Left lung (tissue), 10 donors: Measurements from ENCODE around the gene AK5. TPM values are rescaled to one million over a fixed set of nuclear protein-coding genes. Genes with fewer than 3 reads are reported as not detected.

ENCODE experiments used
- ATAC-seq: fragments of 200-7000 bp; cut with Tn5 transposase; one replicate; pipeline ENCODE4 v1.9.1; 2020; ENCODE audit warnings: moderate library complexity
- DNase-seq, 4 donors: peaks; one replicate each; pipeline ENCODE4 v3.0.0-alpha.2; 2013 to 2020
- H3K27ac ChIP-seq, 2 donors: fragments of 200-600 bp; sonication (generic) in 1 of 2; one replicate each; pipeline versions ENCODE4 v1.5.0 to v1.8.0; 2020 to 2021
- H3K27me3 ChIP-seq, 2 donors: fragments of 200-600 bp; sonication (generic) in 1 of 2; one replicate each; pipeline versions ENCODE4 v1.5.0 to v1.8.0; 2020 to 2021
- H3K36me3 ChIP-seq, 2 donors: fragments of 200-600 bp; sonication (generic) in 1 of 2; one replicate each; pipeline versions ENCODE4 v1.5.0 to v1.8.0; 2020 to 2021
- H3K4me1 ChIP-seq, 2 donors: fragments of 200-600 bp; one replicate each; pipeline ENCODE4 v1.8.0; 2021
- H3K4me3 ChIP-seq, 2 donors: fragments of 200-600 bp; sonication (generic) in 1 of 2; one replicate each; pipeline versions ENCODE4 v1.5.0 to v1.8.0; 2020 to 2021; ENCODE audit warnings: mild to moderate bottlenecking in 1 of 2
- H3K9me3 ChIP-seq, 2 donors: fragments of 200-600 bp; sonication (generic) in 1 of 2; one replicate each; pipeline versions ENCODE4 v1.5.0 to v1.8.0; 2020 to 2021
- intact Hi-C, 2 donors: fragments of 100-400 bp; cut with DNase I; formaldehyde crosslinking; loops; one replicate each; pipeline versions ENCODE4 v1.11.2 to v1.14.2; 2022
- polyA plus RNA-seq, 6 donors: library from polyadenylated mRNA; unstranded; fragments of 120-200 nt; gene quantifications; one replicate each; pipeline ENCODE4 v1.2.1, GENCODE V29; 2013; ENCODE audit not compliant: insufficient read length in 6 of 6
- total RNA-seq, 2 donors: library from RNA; stranded (reverse); fragmentation: NEBNext Ultra II Directional; extraction: Animal tissue kit (Norgen Biotek cat#: 25700); gene quantifications; one replicate each; pipeline ENCODE4 v1.2.1, GENCODE V29; 2021
- TF ChIP-seq, protein P1 (sequence below), 2 donors: fragments of 200-600 bp; sonication (generic) in 1 of 2; IDR thresholded peaks; one replicate each; pipeline versions ENCODE4 v1.5.0 to v1.8.0; 2021; ENCODE audit warnings: antibody characterized with exemption in 2 of 2
- donor health status: DM: no; HTN: yes; CAD: no.
- donor health status: DM: no; HTN: no; CAD: no.

AK5 gene
- total and polyA plus RNA-seq, 8 donors = 0.29 to 1.4 (median 0.80) TPM

DNA sequence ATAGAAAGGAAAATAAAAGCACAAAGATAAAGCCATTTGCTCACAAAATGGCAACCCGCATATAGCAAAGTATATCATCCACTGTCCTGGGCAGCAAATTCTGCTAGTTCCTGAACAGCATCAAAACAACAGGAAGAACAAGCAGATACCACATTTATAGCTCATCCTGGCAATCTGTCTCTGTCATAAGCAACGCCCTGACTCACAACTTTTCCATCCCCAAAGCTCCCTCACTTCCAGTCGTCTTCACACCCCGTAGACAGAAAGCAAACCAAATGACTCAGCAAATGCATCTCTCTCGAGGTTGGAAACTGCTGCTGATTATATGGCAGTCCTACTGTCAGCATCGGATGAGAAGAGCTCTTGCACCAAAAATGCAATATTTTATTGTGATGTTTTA, 65.8 kb downstream of the AK5 start:
- intact Hi-C loops = no loop called here
- Histone ChIP-seq H3K4me3 (no peak overlapping the region), H3K27ac (no peak overlapping the region), H3K9me3 (no peaks in the 10 kb centered on the region), H3K36me3 (no peaks in the 10 kb centered on the region), H3K27me3 (no peaks in the 10 kb centered on the region), H3K4me1 (no peaks in the 10 kb centered on the region)
- TF ChIP-seq, protein P1, sequence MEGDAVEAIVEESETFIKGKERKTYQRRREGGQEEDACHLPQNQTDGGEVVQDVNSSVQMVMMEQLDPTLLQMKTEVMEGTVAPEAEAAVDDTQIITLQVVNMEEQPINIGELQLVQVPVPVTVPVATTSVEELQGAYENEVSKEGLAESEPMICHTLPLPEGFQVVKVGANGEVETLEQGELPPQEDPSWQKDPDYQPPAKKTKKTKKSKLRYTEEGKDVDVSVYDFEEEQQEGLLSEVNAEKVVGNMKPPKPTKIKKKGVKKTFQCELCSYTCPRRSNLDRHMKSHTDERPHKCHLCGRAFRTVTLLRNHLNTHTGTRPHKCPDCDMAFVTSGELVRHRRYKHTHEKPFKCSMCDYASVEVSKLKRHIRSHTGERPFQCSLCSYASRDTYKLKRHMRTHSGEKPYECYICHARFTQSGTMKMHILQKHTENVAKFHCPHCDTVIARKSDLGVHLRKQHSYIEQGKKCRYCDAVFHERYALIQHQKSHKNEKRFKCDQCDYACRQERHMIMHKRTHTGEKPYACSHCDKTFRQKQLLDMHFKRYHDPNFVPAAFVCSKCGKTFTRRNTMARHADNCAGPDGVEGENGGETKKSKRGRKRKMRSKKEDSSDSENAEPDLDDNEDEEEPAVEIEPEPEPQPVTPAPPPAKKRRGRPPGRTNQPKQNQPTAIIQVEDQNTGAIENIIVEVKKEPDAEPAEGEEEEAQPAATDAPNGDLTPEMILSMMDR (IDR thresholded peaks at IDR 0.05) = no peak
- ATAC-seq (no peak), DNase-seq (no peak)

DNA sequence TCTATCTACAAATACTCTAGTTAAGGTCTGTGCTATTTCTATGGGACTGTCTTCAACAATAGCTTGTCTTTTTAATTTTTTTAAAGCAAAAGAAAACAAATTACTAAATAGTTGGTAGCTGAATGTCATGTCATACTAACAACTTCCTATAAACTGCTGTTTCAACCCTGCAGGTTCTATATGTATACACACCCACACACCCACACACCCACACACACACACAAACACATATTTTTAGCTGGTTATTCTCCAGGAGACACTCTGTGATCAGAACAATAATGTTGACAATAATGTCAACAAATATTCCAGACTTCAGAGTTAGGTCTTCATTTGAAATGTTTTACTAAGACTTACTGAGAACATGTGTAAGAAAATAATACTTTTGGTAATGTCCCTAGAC, 66.7 kb downstream of the AK5 start:
- intact Hi-C loops = no loop called here
- ATAC-seq = no peak
- TF ChIP-seq, protein P1 (IDR thresholded peaks at IDR 0.05) = no peak
- Histone ChIP-seq H3K4me3 (no peak overlapping the region), H3K27me3 (no peaks in the 10 kb centered on the region), H3K27ac (no peak overlapping the region), H3K4me1 (no peaks in the 10 kb centered on the region), H3K9me3 (no peaks in the 10 kb centered on the region), H3K36me3 (no peaks in the 10 kb centered on the region)
- DNase-seq = no peak

DNA sequence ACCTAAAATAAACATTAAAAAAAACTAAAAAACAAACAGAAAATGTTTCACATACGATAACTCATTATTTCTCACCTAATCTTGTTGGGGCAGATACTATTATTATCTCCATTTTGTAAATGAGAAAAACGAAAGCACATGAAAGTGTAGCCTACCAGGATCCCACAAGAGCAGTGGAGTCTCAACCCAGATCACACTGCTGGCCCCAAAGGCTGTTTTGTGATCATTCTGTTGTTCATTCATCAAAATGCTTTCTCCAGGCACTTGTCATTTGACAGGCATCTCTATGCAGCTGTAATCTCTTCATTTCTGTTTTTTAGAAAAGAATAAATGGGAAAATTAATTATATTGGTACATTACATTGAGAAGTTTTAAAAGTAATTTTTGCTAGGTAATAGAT, 67.5 kb downstream of the AK5 start:
- Histone ChIP-seq H3K4me1 (no peaks in the 10 kb centered on the region), H3K36me3 (no peaks in the 10 kb centered on the region), H3K27me3 (no peaks in the 10 kb centered on the region), H3K27ac (no peak overlapping the region), H3K4me3 (no peak overlapping the region), H3K9me3 (no peaks in the 10 kb centered on the region)
- DNase-seq = no peak
- TF ChIP-seq, protein P1 (IDR thresholded peaks at IDR 0.05) = no peak
- ATAC-seq = no peak
- intact Hi-C loops = no loop called here

DNA sequence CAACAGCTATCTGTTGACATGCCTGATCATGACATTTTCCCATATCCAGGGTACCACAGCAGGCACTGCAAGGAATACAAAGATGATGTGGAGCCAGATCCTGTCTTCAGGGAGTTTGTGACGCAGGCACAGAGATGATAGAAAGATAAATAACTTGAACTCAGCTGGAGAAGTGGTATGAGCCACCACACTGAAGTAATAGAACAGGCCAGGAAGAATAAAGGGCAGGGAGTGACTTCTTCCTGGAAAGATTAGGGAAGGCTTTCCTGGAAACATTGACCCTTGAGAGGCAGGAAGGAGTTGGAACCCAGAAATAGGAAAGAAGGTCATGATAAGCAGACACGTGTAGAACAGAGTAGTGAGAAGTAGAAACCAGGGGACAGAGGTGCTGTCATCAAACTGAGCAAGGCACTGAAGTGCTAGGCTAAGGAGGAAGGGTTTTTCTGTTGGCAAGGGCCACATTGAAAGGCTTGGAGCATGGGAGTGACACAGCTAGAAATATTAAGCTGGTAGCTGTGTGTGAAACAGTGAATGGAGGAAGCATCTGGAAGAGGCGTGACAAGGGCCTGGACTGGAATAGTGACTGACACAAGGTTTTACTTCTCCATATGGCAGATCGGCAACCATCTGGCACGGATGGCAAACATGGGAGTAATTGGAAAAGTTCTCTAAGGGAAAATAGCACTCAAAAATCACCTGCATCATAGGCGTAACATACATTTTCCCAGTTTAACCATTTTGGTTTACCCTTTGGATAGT, 68.4 kb downstream of the AK5 start:
- intact Hi-C loops = no loop called here
- no peak overlapping the region for H3K4me3 ChIP-seq
- TF ChIP-seq, protein P1 (IDR thresholded peaks at IDR 0.05) = no peak
- no peaks in the 10 kb centered on the region for H3K9me3 ChIP-seq
- no peaks in the 10 kb centered on the region for H3K4me1 ChIP-seq
- no peak for DNase-seq
- no peaks in the 10 kb centered on the region for H3K27me3 ChIP-seq
- no peaks in the 10 kb centered on the region for H3K36me3 ChIP-seq
- ATAC-seq = no peak
- H3K27ac ChIP-seq = no peak overlapping the region

DNA sequence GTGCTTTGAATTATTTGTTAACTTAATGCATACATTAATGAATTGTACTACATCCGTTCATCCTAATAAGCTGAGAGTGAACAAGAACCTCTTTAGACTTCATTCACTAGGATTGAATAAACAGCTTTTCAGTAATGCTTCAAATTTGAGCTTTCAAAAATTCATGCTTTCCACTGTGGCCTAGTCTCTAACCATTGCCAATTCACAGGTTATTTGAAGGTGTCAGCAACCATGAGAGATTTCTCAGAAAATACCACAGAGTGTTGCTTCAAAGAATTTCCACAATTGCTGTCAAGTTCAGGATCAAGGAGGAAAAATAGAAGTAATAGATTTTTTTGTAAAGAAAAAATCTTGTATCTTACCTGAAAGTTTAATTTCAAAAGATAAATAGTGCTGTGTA, 72.7 kb downstream of the AK5 start:
- no peak overlapping the region for H3K27ac ChIP-seq
- H3K4me3 ChIP-seq = no peak overlapping the region
- H3K4me1 ChIP-seq = no peaks in the 10 kb centered on the region
- ATAC-seq (no peak), DNase-seq (no peak)
- H3K36me3 ChIP-seq = no peaks in the 10 kb centered on the region
- H3K9me3 ChIP-seq = no peaks in the 10 kb centered on the region
- H3K27me3 ChIP-seq = no peaks in the 10 kb centered on the region
- TF ChIP-seq, protein P1 (IDR thresholded peaks at IDR 0.05) = no peak
- intact Hi-C loops = no loop called here
